ENCODE measurements around the gene KLHL18. TPM values are rescaled to one million over a fixed set of nuclear protein-coding genes. Genes with fewer than 3 reads are reported as not detected.

The KLHL18 gene
- total RNA-seq, 6 experiments from 2014 or later: 4.3 to 11.4 (median 8.1) TPM

GRCh38 chr3:47296562-47297302 lies 14.0 kb downstream of the KLHL18 start:
- ATAC-seq: peak in 3 of 4 donors; percentile 40 to 56 (median 42)
- 81% methylated on average over 2 of the region's 2 CpGs for WGBS (ENCODE audit: insufficient coverage, low coverage, low lambda C conversion rate, missing lambda C conversion rate)
- intact Hi-C loops (cut with DNase I): no loop called here

GRCh38 chr3:47298439-47298838 lies 15.7 kb downstream of the KLHL18 start:
- TF ChIP-seq CTCF (IDR thresholded peaks at IDR 0.05) (no peak), POLR2A (IDR thresholded peaks at IDR 0.05) (no peak)
- intact Hi-C loops (cut with DNase I): no loop called here
- DNase-seq: no peak
- ATAC-seq: no peak
- no peak overlapping the region for H3K4me3 ChIP-seq
- peaks cover 0 to 14% (median 1%) of the 10 kb centered on the region in 4 donors for H3K36me3 ChIP-seq
- H3K9me3 ChIP-seq: no peaks in the 10 kb centered on the region
- H3K27ac ChIP-seq: no peak overlapping the region
- H3K4me1 ChIP-seq: peaks cover 0 to 3% (median 0%) of the 10 kb centered on the region in 4 donors
- H3K27me3 ChIP-seq: no peaks in the 10 kb centered on the region
- WGBS (ENCODE audit: insufficient coverage, low coverage, low lambda C conversion rate, missing lambda C conversion rate): 92% methylated on average over 3 of the region's 3 CpGs

More at GRCh38 chr3:47296562-47297302, 14.0 kb downstream of the KLHL18 start:
- Histone ChIP-seq H3K27me3 (no peaks in the 10 kb centered on the region), H3K27ac (no peak overlapping the region), H3K4me3 (no peak overlapping the region), H3K4me1 (peaks cover 0 to 8% (median 1%) of the 10 kb centered on the region in 4 donors), H3K9me3 (no peaks in the 10 kb centered on the region), H3K36me3 (peaks cover 0 to 4% (median 0%) of the 10 kb centered on the region in 4 donors)
- TF ChIP-seq CTCF (IDR thresholded peaks at IDR 0.05) (no peak), POLR2A (IDR thresholded peaks at IDR 0.05) (no peak)
- DNase-seq: no peak

GRCh38 chr3:47299381-47300318 lies 16.9 kb downstream of the KLHL18 start:
- WGBS (ENCODE audit: insufficient coverage, low coverage, low lambda C conversion rate, missing lambda C conversion rate): 76% methylated on average over 9 of the region's 9 CpGs
- Histone ChIP-seq H3K4me3 (no peak overlapping the region), H3K4me1 (peaks cover 0 to 3% (median 0%) of the 10 kb centered on the region in 4 donors), H3K9me3 (no peaks in the 10 kb centered on the region), H3K27ac (no peak overlapping the region), H3K36me3 (peaks cover 0 to 14% (median 0%) of the 10 kb centered on the region in 4 donors), H3K27me3 (no peaks in the 10 kb centered on the region)
- TF ChIP-seq POLR2A (IDR thresholded peaks at IDR 0.05) (no peak), CTCF (IDR thresholded peaks at IDR 0.05) (no peak)
- intact Hi-C loops (cut with DNase I): no loop called here
- no peak for DNase-seq
- ATAC-seq: peak in 1 of 4 donors; percentile 11

GRCh38 chr3:47301456-47301855 lies 18.7 kb downstream of the KLHL18 start:
- TF ChIP-seq POLR2A (IDR thresholded peaks at IDR 0.05) (no peak), CTCF (IDR thresholded peaks at IDR 0.05) (no peak)
- peaks cover 0 to 3% (median 0%) of the 10 kb centered on the region in 4 donors for H3K4me1 ChIP-seq

More at GRCh38 chr3:47301456-47301855, 18.7 kb downstream of the KLHL18 start:
- H3K27ac ChIP-seq: no peak overlapping the region
- no peak for ATAC-seq
- no peaks in the 10 kb centered on the region for H3K9me3 ChIP-seq
- H3K4me3 ChIP-seq: no peak overlapping the region
- no peaks in the 10 kb centered on the region for H3K27me3 ChIP-seq
- peaks cover 0 to 14% (median 0%) of the 10 kb centered on the region in 4 donors for H3K36me3 ChIP-seq
- intact Hi-C loops (cut with DNase I): no loop called here
- DNase-seq: no peak
